CD4-positive, alpha-beta T cell (primary cell): ENCODE results near the gene LRP1B. TPM values are rescaled to one million over a fixed set of nuclear protein-coding genes. Genes with fewer than 3 reads are reported as not detected.

Experiments
- ATAC-seq: fragments of 200-7000 bp; cut with Tn5 transposase; one replicate; pipeline ENCODE4 v1.10.0; 2022; ENCODE audit warnings: mild to moderate bottlenecking; ENCODE audit not compliant: poor library complexity
- CTCF ChIA-PET: fragments of 350-600 bp; sonication (Branson Sonifier 250); formaldehyde crosslinking; loops from one replicate; lab custom pipeline; 2021; ENCODE audit warnings: antibody characterized with exemption, inconsistent platforms; lab: Charles Lee
- POLR2A ChIA-PET: fragments of 350-600 bp; sonication (Branson Sonifier 250); formaldehyde crosslinking; loops from one replicate; lab custom pipeline; 2021; ENCODE audit warnings: antibody characterized with exemption, inconsistent platforms; lab: Charles Lee
- DNase-seq, 14 experiments: peaks; one replicate each; pipeline ENCODE4 v3.0.0-alpha.2; 2013 to 2020; ENCODE audit warnings: mixed read lengths in 2 of 14
- H3K27ac ChIP-seq, 2 donors: one replicate each; pipeline versions ENCODE4 v1.5.1 to v1.7.0; 2013; ENCODE audit warnings: low read length in 2 of 2, low read depth in 1 of 2, mild to moderate bottlenecking in 1 of 2
- H3K27me3 ChIP-seq, 2 experiments: 1 replicate in 1 of 2; 2 replicates in 1 of 2; pipeline versions ENCODE4 v1.6.1 to v1.7.0; 2013; ENCODE audit warnings: low read length in 2 of 2, control low read depth in 1 of 2, mild to moderate bottlenecking in 1 of 2, moderate library complexity in 1 of 2; ENCODE audit not compliant: insufficient read depth in 2 of 2, control insufficient read depth in 1 of 2
- H3K36me3 ChIP-seq: one replicate; pipeline ENCODE4 v1.6.1; 2013; ENCODE audit warnings: low read length, control low read depth; ENCODE audit not compliant: insufficient read depth
- H3K4me1 ChIP-seq: one replicate; pipeline ENCODE4 v1.6.1; 2013; ENCODE audit warnings: low read length, control low read depth; ENCODE audit not compliant: insufficient read depth
- H3K4me3 ChIP-seq: one replicate; pipeline ENCODE4 v1.5.1; 2013; ENCODE audit warnings: mild to moderate bottlenecking, low read length, moderate library complexity
- H3K9me3 ChIP-seq, 2 experiments: 1 replicate in 1 of 2; 2 replicates in 1 of 2; pipeline versions ENCODE4 v1.6.1 to v1.7.0; 2013; ENCODE audit warnings: low read length in 2 of 2, mild to moderate bottlenecking in 2 of 2, control low read depth in 1 of 2, moderate library complexity in 1 of 2; ENCODE audit not compliant: control insufficient read depth in 1 of 2, insufficient read depth in 1 of 2
- H3K27ac Mint-ChIP-seq: one replicate; pipeline ENCODE4 v1.8.0; 2020; ENCODE audit warnings: mixed read lengths
- H3K27me3 Mint-ChIP-seq: one replicate; pipeline ENCODE4 v1.8.0; 2021; ENCODE audit warnings: mixed read lengths
- H3K36me3 Mint-ChIP-seq: one replicate; pipeline ENCODE4 v1.8.0; 2021; ENCODE audit warnings: low read depth, mixed read lengths
- H3K4me1 Mint-ChIP-seq: one replicate; pipeline ENCODE4 v1.8.0; 2021; ENCODE audit warnings: low read depth, mixed read lengths
- H3K4me3 Mint-ChIP-seq: one replicate; pipeline ENCODE4 v1.8.0; 2020; ENCODE audit warnings: mild to moderate bottlenecking, mixed read lengths
- H3K9me3 Mint-ChIP-seq: one replicate; pipeline ENCODE4 v1.8.0; 2020; ENCODE audit warnings: mixed read lengths
- intact Hi-C, 2 experiments: fragments of 100-400 bp; cut with DNase I in 1 of 2; cut with micrococcal nuclease in 1 of 2; formaldehyde crosslinking; loops; one replicate each; pipeline versions ENCODE4 v1.15.1 to v1.9.0; 2023 to 2025; cut with DNase I, micrococcal nuclease
- total RNA-seq, 174 experiments: library from RNA in 2 of 174; stranded (reverse) in 2 of 174; gene quantifications; one replicate each; pipeline ENCODE4 v1.2.3 and lab custom pipeline; 2021 to 2026
- TF ChIP-seq, protein P1 (sequence below): fragments of 200-600 bp; IDR thresholded peaks from one replicate; pipeline ENCODE4 v1.8.0; 2022; ENCODE audit warnings: antibody characterized with exemption, mild to moderate bottlenecking

The LRP1B gene
- total RNA-seq, 2 experiments from 2014 or later: not detected

DNA sequence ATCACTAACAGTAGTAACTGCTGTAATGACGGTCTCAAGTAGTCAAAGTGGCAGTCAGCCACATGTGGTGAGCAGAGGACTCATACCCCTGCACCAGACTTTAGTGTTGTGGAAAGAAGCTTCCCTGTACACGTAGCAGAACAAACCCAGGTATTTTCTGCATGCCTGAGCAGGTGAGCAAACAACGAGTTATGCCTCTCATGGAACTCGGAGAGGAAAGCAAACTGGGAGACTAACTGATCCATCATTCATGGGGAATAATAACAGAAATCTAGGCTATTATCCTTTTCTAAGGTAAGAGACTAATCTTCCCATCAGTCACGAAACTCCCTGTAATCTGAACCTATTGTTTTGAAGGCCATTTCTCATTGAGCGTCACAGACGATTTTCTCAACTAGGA, 1855.4 kb downstream of the LRP1B start:
- Mint-ChIP-seq H3K36me3 (no peaks in the 10 kb centered on the region), H3K9me3 (peaks cover 10% of the 10 kb centered on the region), H3K4me1 (no peaks in the 10 kb centered on the region), H3K27ac (no peak overlapping the region), H3K4me3 (no peak overlapping the region), H3K27me3 (no peaks in the 10 kb centered on the region)
- Histone ChIP-seq H3K27me3 (no peaks in the 10 kb centered on the region), H3K4me3 (no peak overlapping the region), H3K4me1 (no peaks in the 10 kb centered on the region), H3K27ac (no peak overlapping the region), H3K36me3 (no peaks in the 10 kb centered on the region), H3K9me3 (peaks cover 0 to 11% of the 10 kb centered on the region in 2 experiments)
- ChIA-PET CTCF (no interaction called here), POLR2A (no interaction called here)
- DNase-seq: no peak
- ATAC-seq: no peak
- intact Hi-C loops: no loop called here
- TF ChIP-seq, protein P1, sequence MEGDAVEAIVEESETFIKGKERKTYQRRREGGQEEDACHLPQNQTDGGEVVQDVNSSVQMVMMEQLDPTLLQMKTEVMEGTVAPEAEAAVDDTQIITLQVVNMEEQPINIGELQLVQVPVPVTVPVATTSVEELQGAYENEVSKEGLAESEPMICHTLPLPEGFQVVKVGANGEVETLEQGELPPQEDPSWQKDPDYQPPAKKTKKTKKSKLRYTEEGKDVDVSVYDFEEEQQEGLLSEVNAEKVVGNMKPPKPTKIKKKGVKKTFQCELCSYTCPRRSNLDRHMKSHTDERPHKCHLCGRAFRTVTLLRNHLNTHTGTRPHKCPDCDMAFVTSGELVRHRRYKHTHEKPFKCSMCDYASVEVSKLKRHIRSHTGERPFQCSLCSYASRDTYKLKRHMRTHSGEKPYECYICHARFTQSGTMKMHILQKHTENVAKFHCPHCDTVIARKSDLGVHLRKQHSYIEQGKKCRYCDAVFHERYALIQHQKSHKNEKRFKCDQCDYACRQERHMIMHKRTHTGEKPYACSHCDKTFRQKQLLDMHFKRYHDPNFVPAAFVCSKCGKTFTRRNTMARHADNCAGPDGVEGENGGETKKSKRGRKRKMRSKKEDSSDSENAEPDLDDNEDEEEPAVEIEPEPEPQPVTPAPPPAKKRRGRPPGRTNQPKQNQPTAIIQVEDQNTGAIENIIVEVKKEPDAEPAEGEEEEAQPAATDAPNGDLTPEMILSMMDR: no peak

DNA sequence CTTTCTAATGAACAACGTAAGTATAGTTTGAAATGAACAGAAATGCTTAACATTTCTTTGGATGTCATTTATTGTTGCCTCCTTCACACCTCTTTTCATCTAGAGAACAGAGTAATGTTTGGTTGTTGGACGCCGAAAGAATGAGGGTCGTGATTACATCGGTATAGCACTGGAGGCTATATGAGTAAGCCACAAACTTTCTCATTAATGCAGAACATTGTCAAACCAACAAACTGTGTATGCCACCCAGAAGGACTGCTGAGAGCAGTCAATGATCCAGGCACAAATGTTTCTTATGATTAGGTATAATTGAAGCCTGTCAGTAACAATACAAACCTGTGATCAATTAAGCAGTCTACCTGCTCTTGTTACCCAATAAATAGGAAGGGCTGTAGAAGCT, 1855.9 kb downstream of the LRP1B start:
- H3K27ac ChIP-seq: no peak overlapping the region
- H3K4me1 ChIP-seq: no peaks in the 10 kb centered on the region
- H3K36me3 ChIP-seq: no peaks in the 10 kb centered on the region
- no peak overlapping the region for H3K27ac Mint-ChIP-seq
- TF ChIP-seq, protein P1: no peak
- peaks cover 11% of the 10 kb centered on the region for H3K9me3 Mint-ChIP-seq
- no peaks in the 10 kb centered on the region for H3K36me3 Mint-ChIP-seq
- no peak overlapping the region for H3K4me3 Mint-ChIP-seq
- no peak for DNase-seq
- POLR2A ChIA-PET: no interaction called here
- no peak overlapping the region for H3K4me3 ChIP-seq
- no peaks in the 10 kb centered on the region for H3K27me3 Mint-ChIP-seq
- no peaks in the 10 kb centered on the region for H3K4me1 Mint-ChIP-seq
- H3K27me3 ChIP-seq: no peaks in the 10 kb centered on the region
- H3K9me3 ChIP-seq: peaks cover 0 to 11% of the 10 kb centered on the region in 2 experiments
- CTCF ChIA-PET: no interaction called here
- ATAC-seq: no peak
- intact Hi-C loops: no loop called here

DNA sequence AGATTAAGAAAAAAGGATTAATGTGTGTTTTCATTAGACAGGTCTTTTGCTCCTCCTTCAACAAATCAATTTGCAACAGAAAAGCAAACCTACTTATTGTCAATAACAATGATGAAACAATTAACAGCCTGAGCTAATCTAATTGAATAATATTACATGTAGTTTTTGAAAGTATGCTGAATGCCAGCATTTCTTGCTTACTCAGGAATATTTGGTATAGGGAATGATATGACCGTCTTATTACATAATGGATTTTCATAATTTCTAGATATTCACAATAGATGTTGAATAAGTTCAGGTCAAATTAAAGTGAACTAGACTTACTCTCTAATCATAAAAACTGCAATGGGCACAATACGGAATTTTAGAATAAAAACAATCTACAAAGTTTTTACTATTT, 1856.9 kb downstream of the LRP1B start:
- H3K27ac Mint-ChIP-seq: no peak overlapping the region
- H3K4me3 Mint-ChIP-seq: no peak overlapping the region
- TF ChIP-seq, protein P1: no peak
- no peaks in the 10 kb centered on the region for H3K36me3 Mint-ChIP-seq
- Histone ChIP-seq H3K27me3 (no peaks in the 10 kb centered on the region), H3K9me3 (peaks cover 0 to 9% of the 10 kb centered on the region in 2 experiments), H3K4me3 (no peak overlapping the region), H3K27ac (no peak overlapping the region), H3K36me3 (no peaks in the 10 kb centered on the region), H3K4me1 (no peaks in the 10 kb centered on the region)
- no peaks in the 10 kb centered on the region for H3K27me3 Mint-ChIP-seq
- intact Hi-C loops: no loop called here
- DNase-seq (no peak), ATAC-seq (no peak)
- H3K4me1 Mint-ChIP-seq: no peaks in the 10 kb centered on the region
- H3K9me3 Mint-ChIP-seq: peaks cover 9% of the 10 kb centered on the region
- CTCF ChIA-PET: no interaction called here
- POLR2A ChIA-PET: no interaction called here
